ENCODE data around the gene ZNF784.
A peak's percentile ranks its signal among the peaks of the same experiment; 100 is the strongest.

The ZNF784 gene

GRCh38 chr19:55617426-55617825 lies 6.9 kb downstream of the ZNF784 start:
- DNase-seq: no peak

- DNase-seq: no peak
Observed at GRCh38 chr19:55616395-55616875, 7.9 kb downstream of the ZNF784 start.

GRCh38 chr19:55615543-55616394 lies 8.6 kb downstream of the ZNF784 start:
- no peak for DNase-seq

- DNase-seq: no peak
Observed at GRCh38 chr19:55614711-55615542, 9.4 kb downstream of the ZNF784 start.

- no peak for DNase-seq
Observed at GRCh38 chr19:55613930-55614710, 10.2 kb downstream of the ZNF784 start.

GRCh38 chr19:55613396-55613795 lies 11.0 kb downstream of the ZNF784 start:
- no peak for DNase-seq

GRCh38 chr19:55611983-55612645 lies 12.3 kb downstream of the ZNF784 start:
- DNase-seq: no peak

- DNase-seq: no peak
Observed at GRCh38 chr19:55611300-55611982, 12.9 kb downstream of the ZNF784 start.

- DNase-seq: no peak
Observed at GRCh38 chr19:55609326-55609725, 15.0 kb downstream of the ZNF784 start.

GRCh38 chr19:55606817-55607216 lies 17.5 kb downstream of the ZNF784 start:
- DNase-seq: no peak

- no peak for DNase-seq
Observed at GRCh38 chr19:55606471-55606787, 17.9 kb downstream of the ZNF784 start.

- DNase-seq: peak; percentile 73 to 84
Observed at GRCh38 chr19:55605637-55606470, 18.5 kb downstream of the ZNF784 start, which contains the start of gene ZNF865. TSS of gene ZNF865 (plus strand) at chr19:55605647. CDS start at chr19:55613619, 7,972 bp downstream.

- DNase-seq: peak; percentile 98 to 99
Observed at GRCh38 chr19:55605207-55605636, 19.1 kb downstream of the ZNF784 start.

- no peak for DNase-seq
Observed at GRCh38 chr19:55603581-55604292, 20.6 kb downstream of the ZNF784 start.

- DNase-seq: no peak
Observed at GRCh38 chr19:55603115-55603514, 21.3 kb downstream of the ZNF784 start.

GRCh38 chr19:55602104-55603001 lies 22.0 kb downstream of the ZNF784 start:
- no peak for DNase-seq

- peak in 1 of 2 experiments; percentile 41 for DNase-seq
Observed at GRCh38 chr19:55601084-55601483, 23.3 kb downstream of the ZNF784 start.

GRCh38 chr19:55600662-55601028 lies 23.7 kb downstream of the ZNF784 start:
- DNase-seq: no peak
